ENCODE measurements around the gene TSHZ2.
"Not testable (repeated sequence)": the region's sequence is repeated elsewhere in the genome, so short reads cannot be mapped to it uniquely, and the experiment has no call there.

TSHZ2 gene

DNA sequence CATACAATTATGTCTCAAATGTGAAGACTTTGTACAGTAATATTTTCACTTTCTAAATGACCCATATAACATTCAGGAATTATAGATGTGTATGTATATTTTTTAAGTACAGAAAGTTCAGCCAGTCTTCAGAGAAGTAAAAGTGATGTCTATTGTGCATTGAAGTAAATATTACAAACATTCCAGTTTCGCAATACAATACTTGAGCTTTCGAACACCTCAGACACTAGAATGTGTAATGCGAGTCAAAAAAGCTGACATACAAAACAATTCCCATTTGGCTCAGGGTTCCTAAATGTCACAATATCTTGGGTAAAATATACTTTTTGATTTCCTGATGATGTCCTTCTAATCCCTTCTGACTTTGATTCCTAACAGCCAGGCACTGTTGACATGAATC, 520.1 kb downstream of the TSHZ2 start:
- no peak for DNase-seq

DNA sequence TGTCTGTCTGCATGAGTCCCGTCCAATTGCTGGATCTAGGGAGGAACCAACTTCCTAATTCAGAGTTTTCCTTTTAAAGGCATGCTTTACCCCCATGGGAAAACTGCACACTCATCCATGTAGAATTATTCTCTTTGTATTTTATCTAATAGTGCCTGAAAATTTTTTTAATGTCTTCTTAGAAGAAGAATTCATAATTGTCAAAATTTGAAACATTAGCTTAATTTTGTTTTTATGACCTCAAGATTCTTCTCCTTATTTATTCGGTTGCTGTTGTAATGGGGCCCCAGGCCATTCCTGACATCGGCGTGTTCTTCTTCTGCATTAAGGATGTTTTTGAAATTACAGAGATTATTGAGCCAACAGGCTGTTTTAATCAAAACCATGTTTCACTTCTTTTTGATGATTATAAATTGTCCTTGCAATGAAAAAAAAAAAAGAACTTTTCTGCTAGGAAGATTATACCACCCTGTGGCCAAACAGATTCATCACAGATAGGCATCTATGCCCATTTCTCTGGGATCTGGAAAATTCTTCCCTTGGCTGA, 521.2 kb downstream of the TSHZ2 start:
- no peak for DNase-seq

DNA sequence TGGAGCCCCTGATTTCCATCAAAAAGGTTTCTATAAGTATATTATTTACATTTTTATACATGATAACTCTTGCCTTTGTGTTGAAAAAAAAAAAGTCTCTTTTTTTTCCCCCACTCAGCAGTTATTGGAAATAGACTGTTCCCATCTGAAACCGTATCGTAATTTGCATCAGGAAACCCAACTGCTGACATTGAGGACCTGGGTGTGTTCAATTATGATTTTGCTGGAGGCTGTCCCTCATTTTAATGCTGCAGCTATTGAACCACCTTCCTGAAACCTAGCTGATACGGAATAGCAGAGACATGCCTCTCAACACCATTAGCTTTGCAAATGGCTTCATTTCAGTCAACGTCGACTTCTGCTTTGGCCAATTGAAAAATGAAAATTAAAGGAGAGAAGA, 522.6 kb downstream of the TSHZ2 start:
- no peak for DNase-seq

DNA sequence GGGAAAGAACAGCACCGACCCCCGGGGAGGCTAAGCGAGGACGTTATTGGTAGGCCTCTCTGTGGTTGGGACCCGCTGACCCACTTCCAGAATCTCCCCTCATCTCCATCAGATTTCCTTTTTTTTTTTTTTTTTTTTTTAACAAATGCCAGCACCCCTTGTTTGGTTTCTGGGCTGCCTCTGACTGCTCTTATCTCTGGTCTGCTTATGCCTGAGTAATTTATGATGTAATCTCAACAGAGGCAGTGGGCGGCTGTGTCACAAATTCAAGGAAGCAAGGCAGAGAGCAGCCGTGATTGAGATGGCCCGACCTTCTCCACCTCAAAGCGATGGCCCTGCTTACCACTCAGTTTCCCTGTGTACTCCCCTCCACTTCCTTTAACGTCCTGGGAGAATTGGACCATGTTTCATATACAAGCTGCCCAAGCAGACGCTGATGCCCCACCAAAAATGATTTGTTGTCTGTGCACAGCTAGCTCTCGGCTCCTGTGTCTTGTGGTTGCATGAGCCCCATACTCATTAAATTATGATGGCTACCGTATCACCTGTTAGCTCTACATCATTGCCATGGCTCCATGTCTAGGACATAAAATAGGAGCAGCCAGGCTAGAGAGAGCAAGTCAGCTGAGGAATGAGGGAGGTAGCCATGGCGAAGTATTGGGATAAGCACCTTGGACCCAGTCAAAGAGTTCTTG, 523.4 kb downstream of the TSHZ2 start:
- no peak for DNase-seq

DNA sequence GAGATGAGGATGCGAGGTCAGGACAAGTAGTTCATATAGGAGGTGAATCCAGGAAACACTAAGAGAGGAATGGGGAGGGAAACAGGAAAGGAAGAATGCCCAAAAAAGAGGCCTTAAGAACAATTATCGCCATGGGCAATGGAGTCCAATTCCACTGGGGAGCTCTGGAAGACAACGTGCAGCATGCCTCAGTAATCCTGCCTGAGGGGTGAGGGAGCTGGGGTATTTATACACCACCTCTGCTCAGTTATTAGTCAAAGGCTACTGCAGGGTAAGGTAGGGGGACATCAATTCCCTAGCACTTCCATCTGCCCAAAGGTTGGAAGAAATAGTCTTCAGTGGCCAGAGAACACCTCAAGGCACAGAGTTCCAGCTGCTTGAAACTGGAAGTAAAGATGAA, 525.1 kb downstream of the TSHZ2 start:
- DNase-seq = no peak

DNA sequence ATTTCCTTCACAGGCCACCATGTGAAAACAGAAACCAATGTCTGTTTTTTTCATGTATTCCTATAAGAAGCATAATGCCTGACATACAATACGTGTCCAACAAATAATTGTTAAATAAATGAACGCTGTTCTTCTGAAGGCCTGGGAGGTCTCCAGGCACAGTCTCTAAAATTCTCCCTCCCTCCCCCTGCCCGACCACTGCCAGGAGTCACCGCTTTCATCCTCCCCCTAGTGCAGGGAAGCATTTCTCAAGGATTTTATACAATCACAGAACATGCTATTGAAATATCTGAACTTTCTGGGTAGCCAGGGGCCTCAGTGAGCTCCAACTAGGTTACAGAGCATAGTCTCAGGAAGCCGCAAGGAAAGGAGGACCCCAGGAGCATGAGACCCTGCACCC, 526.2 kb downstream of the TSHZ2 start:
- DNase-seq = no peak

DNA sequence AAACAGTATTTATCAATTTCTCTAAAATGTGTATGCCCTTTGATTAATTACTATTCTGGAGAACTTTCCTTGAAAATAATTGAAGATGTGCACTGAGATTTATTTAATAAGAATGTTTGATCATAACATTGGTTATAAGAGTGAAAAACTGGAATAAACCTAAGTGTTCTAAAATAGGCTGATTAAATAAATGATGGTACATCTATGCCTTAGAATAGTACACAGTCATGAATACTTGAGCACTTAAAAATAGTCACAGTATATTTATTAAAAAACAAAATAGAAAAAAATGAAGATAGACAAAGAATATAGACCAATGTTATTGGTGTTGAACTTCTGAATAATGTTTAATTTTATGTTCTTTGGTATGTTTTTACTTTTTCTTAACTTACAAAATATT, 528.5 kb downstream of the TSHZ2 start:
- no peak for DNase-seq

DNA sequence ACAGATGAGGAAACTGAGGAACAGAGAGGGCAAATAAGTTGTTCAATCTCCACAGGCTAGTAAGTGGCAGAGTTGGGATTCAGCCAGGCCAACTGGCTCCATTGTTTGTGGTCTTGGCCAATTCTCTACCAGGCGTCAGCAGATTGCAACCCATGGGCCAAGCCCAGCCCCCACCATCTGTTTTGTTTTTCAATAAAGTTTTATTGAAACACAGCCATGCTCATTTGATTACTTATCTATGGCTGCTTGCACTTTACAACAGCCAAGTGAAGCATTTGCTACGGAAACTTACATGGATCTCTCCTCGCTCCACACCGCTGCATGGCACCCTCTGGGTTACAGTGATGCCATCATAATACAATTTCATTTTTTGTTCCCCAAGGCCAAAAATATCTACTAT, 530.7 kb downstream of the TSHZ2 start:
- no peak for DNase-seq

DNA sequence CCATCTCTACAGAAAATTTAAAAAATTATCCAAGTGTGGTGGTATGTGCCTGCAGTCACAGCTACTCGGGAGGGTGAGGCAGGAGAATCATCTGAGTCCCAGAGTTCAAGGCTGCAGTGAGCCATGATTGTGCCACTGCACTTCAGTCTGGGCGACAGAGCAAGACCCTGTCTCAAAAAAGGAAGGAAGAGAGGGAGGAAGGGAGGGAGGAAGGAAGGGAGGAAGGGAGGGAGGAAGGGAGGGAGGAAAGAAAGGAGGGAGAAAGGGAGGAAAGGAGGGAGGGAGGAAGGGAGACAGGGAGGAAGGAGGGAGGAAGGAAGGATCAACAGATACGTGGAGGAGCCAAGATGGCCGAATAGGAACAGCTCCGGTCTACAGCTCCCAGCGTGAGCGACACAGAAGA, 531.4 kb downstream of the TSHZ2 start:
- no peak for DNase-seq

DNA sequence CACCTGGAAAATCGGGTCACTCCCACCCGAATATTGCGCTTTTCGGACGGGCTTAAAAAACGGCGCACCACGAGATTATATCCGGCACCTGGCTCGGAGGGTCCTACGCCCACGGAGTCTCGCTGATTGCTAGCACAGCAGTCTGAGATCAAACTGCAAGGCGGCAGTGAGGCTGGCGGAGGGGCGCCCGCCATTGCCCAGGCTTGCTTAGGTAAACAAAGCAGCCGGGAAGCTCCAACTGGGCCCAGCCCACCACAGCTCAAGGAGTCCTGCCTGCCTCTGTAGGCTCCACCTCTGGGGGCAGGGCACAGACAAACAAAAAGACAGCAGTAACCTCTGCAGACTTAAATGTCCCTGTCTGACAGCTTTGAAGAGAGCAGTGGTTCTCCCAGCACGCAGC, 531.9 kb downstream of the TSHZ2 start:
- not testable (repeated sequence) for DNase-seq

DNA sequence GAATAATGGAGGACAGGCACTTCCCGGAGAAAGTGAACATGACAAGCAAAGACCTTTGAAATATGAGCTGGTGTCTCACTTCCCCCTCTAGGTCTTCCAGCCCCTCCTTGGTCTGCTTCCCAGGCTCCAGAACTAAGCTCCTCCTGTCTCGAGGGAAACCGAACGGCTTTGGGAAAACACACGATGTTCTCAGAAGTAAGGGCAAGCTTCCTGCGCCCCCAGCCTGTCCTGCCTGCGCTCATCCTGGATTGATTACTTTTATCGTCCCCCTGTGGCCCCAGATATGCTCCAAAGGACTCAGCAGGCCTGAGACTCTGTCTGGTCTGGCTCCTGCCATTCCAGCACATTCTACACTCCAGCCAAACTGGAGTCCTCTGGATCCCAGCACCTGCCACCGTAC, 538.1 kb downstream of the TSHZ2 start:
- no peak for DNase-seq

DNA sequence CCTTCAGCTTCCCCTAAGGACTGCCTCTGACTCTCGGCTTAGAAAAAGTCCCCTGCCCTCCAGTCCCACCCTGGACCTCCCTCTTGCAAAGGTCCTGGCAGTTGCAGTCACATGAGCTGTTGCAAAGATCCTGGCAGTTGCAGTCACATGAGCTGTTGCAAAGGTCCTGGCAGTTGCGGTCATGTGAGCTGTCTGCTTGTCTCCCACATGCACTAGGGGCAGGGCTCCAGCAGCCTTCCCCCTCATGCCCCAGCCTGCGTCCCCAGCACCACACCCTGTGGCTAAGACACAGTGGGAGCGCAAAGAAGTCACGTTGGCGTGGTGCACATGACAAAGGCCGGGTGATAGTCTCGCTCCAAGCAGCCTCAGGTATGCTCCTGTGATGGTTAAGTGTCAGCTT, 538.5 kb downstream of the TSHZ2 start:
- no peak for DNase-seq

DNA sequence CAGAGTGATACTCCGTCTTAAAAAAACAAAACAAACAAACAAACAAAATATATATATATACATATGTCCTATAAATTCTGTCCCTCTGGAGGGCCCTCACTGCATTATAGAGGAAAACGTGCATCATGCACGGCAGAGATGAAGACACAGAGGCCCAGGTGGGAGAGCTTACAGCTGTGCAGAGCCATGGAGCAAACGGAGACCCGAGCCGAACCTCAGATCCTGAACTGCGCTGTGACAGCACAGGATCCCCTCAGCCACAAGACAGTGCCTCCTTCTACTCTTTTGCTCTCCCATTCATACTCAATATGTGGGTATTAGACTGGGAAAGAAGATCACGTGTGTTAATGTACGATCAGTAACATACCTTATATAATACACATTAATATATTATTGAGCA, 539.9 kb downstream of the TSHZ2 start:
- DNase-seq = no peak

DNA sequence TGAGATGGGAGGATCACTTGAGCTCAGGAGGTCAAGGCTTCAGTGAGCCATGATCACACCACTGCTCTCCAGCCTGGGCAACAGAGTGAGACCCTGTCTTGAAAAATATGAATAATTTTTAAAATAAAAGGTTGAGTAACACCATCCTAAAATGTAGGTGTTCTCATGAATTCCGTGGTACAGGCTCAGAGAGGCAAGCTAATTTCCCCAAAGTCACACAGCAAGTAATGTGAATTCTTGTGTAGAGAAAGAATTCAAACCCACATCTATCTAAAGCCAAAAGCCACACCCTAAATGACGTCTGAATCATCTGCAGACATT, 541.0 kb downstream of the TSHZ2 start:
- DNase-seq = no peak

DNA sequence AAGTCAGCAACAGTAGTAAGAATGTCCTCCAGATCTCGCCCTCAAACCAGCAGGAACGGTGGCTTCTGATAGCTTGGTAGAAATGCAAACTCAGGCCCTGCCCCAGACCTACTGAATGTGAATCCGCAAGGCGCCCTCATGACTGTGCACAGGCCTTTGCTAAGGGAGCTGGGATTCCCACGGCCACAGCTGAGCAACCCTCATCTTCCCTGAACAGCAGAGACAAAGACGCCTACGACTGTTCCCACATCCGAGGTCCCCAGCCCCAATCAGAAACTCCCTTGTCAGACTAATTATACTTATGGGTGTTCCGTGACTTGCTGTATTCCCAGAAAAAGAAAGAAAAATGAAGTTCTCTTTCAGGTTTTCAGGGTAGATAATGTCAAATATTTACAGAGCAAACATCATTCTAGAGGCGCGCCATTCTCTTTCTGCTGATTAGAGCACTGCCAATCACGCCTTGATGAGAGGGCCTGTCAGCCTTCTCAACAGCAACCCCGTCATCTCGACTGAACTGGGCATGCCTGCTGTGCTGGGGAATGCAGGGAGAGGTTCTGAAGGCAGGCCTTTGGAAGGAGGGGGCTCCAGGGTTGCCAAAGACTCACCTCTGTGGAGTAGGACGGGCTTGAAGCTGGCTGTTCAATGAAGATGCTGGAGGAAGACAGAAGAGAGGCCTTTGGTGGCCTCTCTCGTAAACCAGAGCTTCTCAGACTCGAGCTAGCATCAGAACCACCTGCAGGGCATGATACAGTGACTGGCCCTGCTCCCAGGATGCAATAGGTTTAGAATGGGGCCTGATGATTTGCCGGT, 541.5 kb downstream of the TSHZ2 start:
- peak; percentile 64 for DNase-seq

DNA sequence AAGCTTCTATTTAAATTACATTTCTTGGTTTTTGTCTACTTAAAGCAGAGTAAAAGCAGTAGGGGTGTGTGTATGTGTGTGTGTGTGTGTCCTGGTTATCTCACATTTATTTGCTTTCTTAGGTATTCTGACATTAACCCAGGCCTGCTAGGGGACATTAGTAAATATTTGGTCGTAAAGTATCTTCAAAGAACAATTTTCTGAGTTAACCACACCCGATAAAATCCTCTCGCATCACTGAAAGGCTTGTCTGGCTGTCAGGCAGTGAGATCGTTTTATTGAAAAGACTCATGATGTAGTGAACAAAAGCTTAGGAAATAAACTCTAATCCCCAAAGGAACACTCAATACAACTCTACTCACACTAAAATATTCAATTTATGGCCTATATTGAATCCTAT, 543.6 kb downstream of the TSHZ2 start:
- DNase-seq = peak; percentile 12

DNA sequence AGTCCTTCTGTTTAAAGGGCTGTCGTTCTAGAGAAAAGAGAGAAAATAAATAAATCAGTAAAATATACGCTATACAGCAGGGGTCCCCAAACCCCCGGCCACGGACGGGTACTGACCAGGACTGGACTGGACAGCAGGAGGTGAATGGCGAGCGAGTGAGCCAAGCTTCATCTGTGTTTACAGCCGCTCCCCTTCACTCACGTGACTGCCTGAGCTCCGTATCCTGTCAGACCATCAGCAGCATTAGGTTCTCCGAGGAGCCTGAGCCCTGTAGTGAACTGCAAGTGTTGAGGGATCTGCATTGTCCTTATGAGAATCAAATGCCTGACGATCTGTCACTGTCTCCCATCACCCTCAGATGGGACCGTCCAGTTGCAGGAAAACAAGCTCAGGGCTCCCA, 545.0 kb downstream of the TSHZ2 start:
- peak; percentile 7 for DNase-seq

DNA sequence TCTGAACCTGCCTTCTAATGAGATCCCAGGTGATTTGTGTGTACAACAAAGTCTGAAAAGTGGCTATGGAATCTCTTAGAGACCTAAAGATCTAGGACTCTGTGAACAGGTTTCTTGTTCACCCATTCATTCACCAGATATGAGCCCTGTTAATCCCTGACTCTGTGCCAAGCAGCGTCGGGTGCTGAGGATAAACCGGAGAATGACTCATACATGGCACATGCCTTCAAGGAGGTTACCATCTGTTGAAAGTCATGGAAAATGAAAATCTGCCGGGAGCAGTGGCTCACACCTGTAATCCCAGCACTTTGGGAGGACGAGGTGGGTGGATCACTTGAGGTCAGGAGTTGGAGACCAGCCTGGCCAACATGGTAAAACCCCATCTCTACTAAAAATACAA, 549.3 kb downstream of the TSHZ2 start:
- not testable (repeated sequence) for DNase-seq

DNA sequence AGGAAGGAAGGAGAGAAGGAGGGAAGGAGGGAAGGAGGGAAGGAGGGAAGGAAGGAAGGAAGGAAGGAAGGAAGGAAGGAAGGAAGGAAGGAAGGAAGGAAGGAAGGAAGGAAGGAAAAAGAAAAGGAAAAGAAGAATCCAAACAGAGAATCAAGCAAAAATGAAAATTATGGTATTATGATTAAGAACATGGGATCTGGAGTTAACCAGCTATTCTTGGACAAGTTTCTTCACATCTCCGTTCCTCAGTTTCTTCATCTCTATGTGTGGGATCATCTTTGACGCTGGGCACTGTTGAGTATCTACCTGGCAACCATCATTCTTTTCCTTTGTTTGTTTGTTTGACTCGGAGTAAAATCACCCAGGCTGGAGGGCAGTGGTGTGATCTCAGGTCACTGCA, 549.9 kb downstream of the TSHZ2 start:
- no peak for DNase-seq

DNA sequence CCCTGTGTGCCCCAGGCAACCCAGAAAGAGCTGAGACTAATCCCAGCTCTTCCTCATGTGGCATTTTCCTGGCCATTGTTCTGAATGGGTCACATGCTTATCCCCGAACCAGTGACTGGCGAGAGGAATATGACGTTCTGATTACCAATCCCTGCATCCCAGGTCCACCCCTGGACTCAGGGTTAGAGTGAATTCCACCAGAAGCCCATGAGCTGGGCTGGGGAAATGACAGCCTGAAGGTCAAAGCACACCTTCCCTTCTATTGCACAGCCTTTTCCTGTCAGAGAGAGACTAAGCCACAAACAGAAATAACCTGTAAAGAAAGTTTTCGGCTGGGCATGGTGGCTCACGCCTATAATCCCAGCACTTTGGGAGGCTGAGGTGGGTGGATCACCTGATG, 550.5 kb downstream of the TSHZ2 start:
- no peak for DNase-seq

DNA sequence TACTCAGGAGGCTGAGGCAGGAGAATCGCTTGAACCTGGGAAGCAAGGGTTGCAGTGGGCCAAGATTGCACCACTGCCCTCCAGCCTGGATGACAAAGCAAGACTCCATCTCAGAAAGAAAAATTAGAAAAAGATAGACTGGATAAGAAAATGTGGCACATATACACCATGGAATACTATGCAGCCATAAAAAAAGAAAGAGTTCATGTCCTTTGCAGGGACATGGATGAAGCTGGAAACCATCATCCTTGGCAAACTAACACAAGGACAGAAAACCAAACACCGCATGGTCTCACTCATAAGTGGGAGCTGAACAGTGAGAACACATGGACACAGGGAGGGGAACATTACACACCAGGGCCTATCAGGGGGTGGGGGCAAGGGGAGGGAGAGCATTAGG, 551.5 kb downstream of the TSHZ2 start:
- DNase-seq = not testable (repeated sequence)

DNA sequence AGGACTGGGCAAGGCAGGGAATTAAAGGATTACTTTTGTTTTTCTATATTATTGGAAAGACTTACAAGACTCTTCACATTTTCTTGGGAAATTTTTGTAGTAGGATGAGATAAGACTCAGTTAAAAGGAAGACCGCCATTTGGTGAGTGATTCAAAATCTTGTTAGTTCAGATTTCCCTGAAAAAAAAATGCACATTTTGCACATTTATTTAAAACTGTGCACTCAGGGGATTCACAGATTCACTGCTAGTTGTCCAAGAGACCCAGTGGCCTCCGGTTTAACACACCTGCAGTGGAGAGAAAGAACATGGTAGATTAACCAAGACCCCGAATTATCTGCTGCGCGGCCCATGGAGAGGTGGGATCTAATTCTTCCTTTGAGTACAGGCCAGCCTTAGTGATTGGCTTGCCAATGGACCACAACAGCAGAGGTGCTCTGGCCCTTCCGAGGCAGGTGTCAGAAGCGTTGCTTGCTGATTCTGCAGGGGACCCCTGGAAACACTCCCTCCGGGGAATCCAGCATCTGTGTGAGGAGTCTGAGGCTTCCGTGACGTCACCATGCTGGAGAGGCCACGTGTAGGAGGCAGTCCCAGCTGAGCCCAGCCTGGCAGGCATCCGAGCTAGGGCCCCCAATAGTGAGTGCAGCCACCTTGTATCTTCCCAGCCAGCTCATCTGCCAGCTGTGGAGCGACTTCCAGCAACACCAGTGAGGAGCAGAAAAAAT, 552.6 kb downstream of the TSHZ2 start:
- DNase-seq = no peak

DNA sequence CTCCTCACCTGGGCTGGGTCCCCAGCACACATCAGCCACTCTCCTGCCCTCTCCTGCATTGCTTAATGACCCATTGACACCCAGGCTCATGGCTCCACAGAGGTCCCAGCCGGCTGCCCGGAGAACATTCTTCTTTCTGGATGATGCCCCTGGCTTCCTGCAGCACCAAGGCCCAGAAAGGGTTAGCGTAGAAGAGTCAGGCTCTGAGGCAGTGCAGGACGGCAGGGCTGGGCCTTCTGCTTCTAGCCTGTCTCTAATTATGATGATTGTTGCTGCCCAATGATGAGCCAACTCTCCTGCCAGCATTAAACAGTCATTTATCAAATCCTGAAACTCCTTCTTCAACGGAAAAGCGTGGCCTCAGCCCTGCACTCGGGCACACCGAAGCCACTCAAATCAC, 555.0 kb downstream of the TSHZ2 start:
- DNase-seq = no peak

DNA sequence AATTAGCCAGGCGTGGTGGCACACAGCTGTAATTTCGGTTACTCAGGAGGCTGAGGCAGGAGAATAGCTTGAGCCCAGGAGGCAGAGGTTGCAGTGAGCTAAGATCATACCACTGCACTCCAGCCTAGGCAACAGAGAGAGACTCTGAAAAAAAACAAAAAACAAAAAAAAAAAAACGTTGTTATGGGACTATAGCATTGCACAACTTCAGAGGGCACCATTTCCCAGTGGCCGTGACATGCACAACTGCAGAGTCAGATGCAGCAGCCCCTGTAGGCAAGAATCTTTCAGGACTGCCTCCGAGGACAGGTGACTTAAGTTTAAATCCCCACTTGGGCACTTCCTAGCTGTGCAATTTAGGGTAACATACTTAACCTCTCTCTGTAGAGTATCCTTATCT, 557.5 kb downstream of the TSHZ2 start:
- DNase-seq = no peak

Data from NCI-H748 treated with DMSO at 0.1 percent for 48 hours (cell line).